IMR-90 (cell line): ENCODE measurements around the gene LIN28A. TPM values are rescaled to one million over a fixed set of nuclear protein-coding genes. Genes with fewer than 3 reads are reported as not detected.

ENCODE experiments used
- ATAC-seq: fragments of 200-7000 bp; cut with Tn5 transposase; 2 replicates; pipeline ENCODE4 v1.9.1; 2020; ENCODE audit warnings: low read depth, mild to moderate bottlenecking, moderate library complexity
- BruUV-seq: library from RNA; stranded (reverse); fragments of 400-500 nt; replicated peaks from 2 replicates; lab custom pipeline; 2021; lab: Mats Ljungman, UMichigan
- CTCF ChIA-PET: fragments of 300-600 bp; formaldehyde crosslinking; extraction: SDS; loops from one replicate; lab custom pipeline; 2021; ENCODE audit warnings: antibody characterized with exemption; lab: Yijun Ruan, JAX
- POLR2A ChIA-PET: fragments of 300-600 bp; sonication (Branson Sonifier 250); formaldehyde crosslinking; loops from one replicate; lab custom pipeline; 2022; ENCODE audit warnings: antibody characterized with exemption; ENCODE audit not compliant: unreplicated experiment; lab: Charles Lee
- DNase-seq: peaks from one replicate; pipeline ENCODE4 v3.0.0; 2013
- H2AFZ ChIP-seq: replicated peaks from 2 replicates; pipeline ENCODE3; 2013; ENCODE audit warnings: low read length, mild to moderate bottlenecking; ENCODE audit not compliant: poor library complexity
- H2AK5ac ChIP-seq: 2 replicates; pipeline ENCODE4 v1.6.1; 2013; ENCODE audit warnings: low read depth, low read length, inconsistent platforms
- H2AK9ac ChIP-seq: replicated peaks from 2 replicates; pipeline ENCODE3; 2013; ENCODE audit warnings: mild to moderate bottlenecking, low read depth, low read length, moderate library complexity; ENCODE audit not compliant: poor library complexity
- H2BK120ac ChIP-seq: 2 replicates; pipeline ENCODE4 v1.6.1; 2013; ENCODE audit warnings: low read depth, low read length, inconsistent platforms
- H2BK15ac ChIP-seq: 3 replicates; pipeline ENCODE4 v1.6.1; 2013; ENCODE audit warnings: low read depth, low read length, inconsistent platforms
- H2BK20ac ChIP-seq: 2 replicates; pipeline ENCODE4 v1.6.1; 2013; ENCODE audit warnings: low read depth, mild to moderate bottlenecking, inconsistent platforms, low read length, moderate library complexity
- H2BK5ac ChIP-seq: 2 replicates; pipeline ENCODE4 v1.6.1; 2013; ENCODE audit warnings: mild to moderate bottlenecking, low read depth, low read length, inconsistent platforms; ENCODE audit not compliant: poor library complexity, severe bottlenecking
- H3K14ac ChIP-seq: replicated peaks from 2 replicates; pipeline ENCODE4 v1.6.1; 2013; ENCODE audit warnings: low read depth, low read length, inconsistent platforms
- H3K18ac ChIP-seq: 2 replicates; pipeline ENCODE4 v1.6.1; 2013; ENCODE audit warnings: low read depth, low read length, control low read depth
- H3K23ac ChIP-seq: 2 replicates; pipeline ENCODE4 v1.6.1; 2013; ENCODE audit warnings: low read depth, low read length, inconsistent platforms
- H3K27ac ChIP-seq: 2 replicates; pipeline ENCODE4 v1.5.1; 2013; ENCODE audit warnings: mild to moderate bottlenecking, control low read depth, low read length; ENCODE audit not compliant: insufficient read depth
- H3K27me3 ChIP-seq: 2 replicates; pipeline ENCODE4 v1.6.1; 2013; ENCODE audit warnings: low read length; ENCODE audit not compliant: control insufficient read depth, insufficient read depth
- H3K36me3 ChIP-seq: 2 replicates; pipeline ENCODE4 v1.6.1; 2013; ENCODE audit warnings: low read length, mixed read lengths; ENCODE audit not compliant: control insufficient read depth, insufficient read depth
- H3K4ac ChIP-seq: 2 replicates; pipeline ENCODE4 v1.6.1; 2013; ENCODE audit warnings: low read depth, low read length, inconsistent platforms
- H3K4me1 ChIP-seq: 2 replicates; pipeline ENCODE4 v1.6.1; 2013; ENCODE audit warnings: low read length, mixed read lengths; ENCODE audit not compliant: control insufficient read depth, insufficient read depth
- H3K4me2 ChIP-seq: 2 replicates; pipeline ENCODE4 v1.6.1; 2013; ENCODE audit warnings: low read depth, mild to moderate bottlenecking, control low read depth, low read length, moderate library complexity
- H3K4me3 ChIP-seq: 2 replicates; pipeline ENCODE4 v1.5.1; 2013; ENCODE audit warnings: low read depth, mild to moderate bottlenecking, control low read depth, low read length, moderate library complexity; ENCODE audit not compliant: insufficient read depth
- H3K56ac ChIP-seq: 2 replicates; pipeline ENCODE4 v1.6.1; 2013; ENCODE audit warnings: low read length, inconsistent platforms; ENCODE audit not compliant: insufficient read depth; ENCODE audit errors: extremely low read depth
- H3K79me1 ChIP-seq, 2 experiments: 2 replicates each; pipeline ENCODE4 v1.6.1; 2013; ENCODE audit warnings: low read length in 2 of 2, inconsistent platforms in 1 of 2, low read depth in 1 of 2
- H3K9ac ChIP-seq: 2 replicates; pipeline ENCODE4 v1.6.1; 2013; ENCODE audit warnings: low read depth, low read length, control low read depth
- H3K9me1 ChIP-seq: 2 replicates; pipeline ENCODE4 v1.6.1; 2013; ENCODE audit warnings: low read length, inconsistent platforms; ENCODE audit not compliant: insufficient read depth
- H3K9me3 ChIP-seq: 2 replicates; pipeline ENCODE4 v1.6.1; 2013; ENCODE audit warnings: low read length; ENCODE audit not compliant: control insufficient read depth, insufficient read depth
- H4K20me1 ChIP-seq: 2 replicates; pipeline ENCODE4 v1.6.1; 2013; ENCODE audit warnings: low read length, inconsistent platforms; ENCODE audit not compliant: insufficient read depth
- H4K5ac ChIP-seq: 2 replicates; pipeline ENCODE4 v1.6.1; 2013; ENCODE audit warnings: mild to moderate bottlenecking, low read depth, low read length, control low read depth
- H4K8ac ChIP-seq, 2 experiments: 2 replicates each; pipeline ENCODE4 v1.6.1; 2013; ENCODE audit warnings: low read depth in 2 of 2, low read length in 2 of 2, control low read depth in 1 of 2, inconsistent platforms in 1 of 2
- H4K91ac ChIP-seq: 2 replicates; pipeline ENCODE4 v1.6.1; 2013; ENCODE audit warnings: low read depth, low read length, inconsistent platforms; ENCODE audit not compliant: insufficient read depth
- CTCF ChIP-seq: conservative IDR thresholded peaks from 2 replicates; pipeline ENCODE4 v1.5.1; 2012; ENCODE audit warnings: mild to moderate bottlenecking, low read depth, low read length, improper control_type of control experiment
- ELK1 ChIP-seq: fragments of 150-350 bp; IDR thresholded peaks from 2 replicates; pipeline ENCODE4 v1.6.1; 2016; ENCODE audit warnings: low read depth, mild to moderate bottlenecking, low read length, moderate library complexity, borderline replicate concordance
- NFE2L2 ChIP-seq: fragments of 150-350 bp; IDR thresholded peaks from 2 replicates; pipeline ENCODE4 v1.6.1; 2016; ENCODE audit warnings: low read depth, mild to moderate bottlenecking, low read length
- RFX5 ChIP-seq: IDR thresholded peaks from 2 replicates; pipeline ENCODE4 v1.8.0; 2012; ENCODE audit warnings: low read depth, mild to moderate bottlenecking, low read length, moderate library complexity
- SMC3 ChIP-seq: fragments of 150-350 bp; IDR thresholded peaks from 2 replicates; pipeline ENCODE4 v1.6.1; 2016; ENCODE audit warnings: low read depth, mild to moderate bottlenecking, antibody characterized with exemption, low read length, moderate library complexity
- WGBS, 2 experiments: methylation state at CpG; one replicate each; pipeline versions ENCODE4 v1.1.5 to v1.1.7; 2013; ENCODE audit warnings: missing lambda C conversion rate in 2 of 2; ENCODE audit not compliant: insufficient read length in 1 of 2; ENCODE audit errors: extremely low coverage in 2 of 2; 5-methylcytosine and 5-hydroxymethylcytosine counted together
- dilution Hi-C: fragments of 300-500 bp; cut with HindIII; formaldehyde crosslinking; loops from one replicate; pipeline ENCODE4 v1.14.3; 2018; ENCODE audit warnings: low sequenced_read_pairs; ENCODE audit not compliant: unreplicated experiment
- in situ Hi-C: fragments of 300-500 bp; cut with MboI; formaldehyde crosslinking; loops from 3 replicates; pipeline ENCODE4 v1.14.3; 2019; ENCODE audit warnings: low sequenced_read_pairs, inconsistent platforms, mixed read lengths
- intact Hi-C: fragments of 100-400 bp; cut with micrococcal nuclease; formaldehyde crosslinking; loops from 2 replicates; pipeline ENCODE4 v1.10.0; 2022
- polyA plus RNA-seq, 3 experiments: library from polyadenylated mRNA; depleted of rRNA; stranded (reverse); fragments of >200 nt; gene quantifications; 2 replicates each; pipeline ENCODE4 v1.2.3, GENCODE V29; 2012; ENCODE audit warnings: low replicate concordance in 1 of 3
- total RNA-seq: library from RNA; depleted of rRNA; stranded (reverse); fragments of >200 nt; gene quantifications from 2 replicates; pipeline ENCODE4 v1.2.3, GENCODE V29; 2012
- TF ChIP-seq, protein P1 (sequence below): fragments of 150-350 bp; IDR thresholded peaks from 2 replicates; pipeline ENCODE4 v1.6.1; 2017; ENCODE audit warnings: mild to moderate bottlenecking, antibody characterized with exemption, low read length, low read depth

LIN28A gene
- total and polyA plus RNA-seq, 2 of the 4 experiments (the other 2 are of a cell fraction) = not detected

- Histone ChIP-seq H2BK5ac (no peak overlapping the region), H4K5ac (no peak overlapping the region), H3K4me2 (no peak overlapping the region), H3K36me3 (no peaks in the 10 kb centered on the region), H3K79me1 (no peaks in the 10 kb centered on the region), H3K56ac (no peak overlapping the region), H2BK15ac (no peak overlapping the region), H3K27me3 (peaks cover 2% of the 10 kb centered on the region; the same call in 1 of the 2 replicates), H2BK120ac (no peak overlapping the region), H3K27ac (no peak overlapping the region), H4K8ac (no peak overlapping the region), H4K20me1 (no peaks in the 10 kb centered on the region), H3K9me3 (no peaks in the 10 kb centered on the region), H3K9ac (no peak overlapping the region), H3K4me1 (peaks cover 2% of the 10 kb centered on the region), H2BK20ac (no peak overlapping the region), H2AK9ac (no peak overlapping the region), H2AFZ (no peak overlapping the region), H4K91ac (no peak overlapping the region), H3K23ac (no peak overlapping the region), H3K14ac (no peak overlapping the region), H3K4ac (no peak overlapping the region), H3K4me3 (no peak overlapping the region), H3K18ac (no peak overlapping the region), H3K9me1 (no peaks in the 10 kb centered on the region), H2AK5ac (no peak overlapping the region)
- in situ Hi-C loops (no loop called here), intact Hi-C loops (loop anchor here (2.0 kb wide), 3 partner anchors 69 to 353 kb away; no protein-coding TSS in a partner anchor), dilution Hi-C loops (no loop called here)
- TF ChIP-seq NFE2L2 (no peak), RFX5 (no peak), SMC3 (no peak), CTCF (no peak), ELK1 (no peak)
- TF ChIP-seq, protein P1, sequence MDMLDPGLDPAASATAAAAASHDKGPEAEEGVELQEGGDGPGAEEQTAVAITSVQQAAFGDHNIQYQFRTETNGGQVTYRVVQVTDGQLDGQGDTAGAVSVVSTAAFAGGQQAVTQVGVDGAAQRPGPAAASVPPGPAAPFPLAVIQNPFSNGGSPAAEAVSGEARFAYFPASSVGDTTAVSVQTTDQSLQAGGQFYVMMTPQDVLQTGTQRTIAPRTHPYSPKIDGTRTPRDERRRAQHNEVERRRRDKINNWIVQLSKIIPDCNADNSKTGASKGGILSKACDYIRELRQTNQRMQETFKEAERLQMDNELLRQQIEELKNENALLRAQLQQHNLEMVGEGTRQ = no peak
- ATAC-seq = no peak
- WGBS, 2 experiments = no CpG with 5 or more reads among the region's 4 CpGs
- POLR2A ChIA-PET = no interaction called here
- DNase-seq = no peak
- no TSS peak for BruUV-seq
- CTCF ChIA-PET = interaction anchor here (1.4 kb wide), 1 partner anchor 68 kb away, joined by 4 read pairs; no protein-coding TSS in a partner anchor
These were observed 20.9 kb upstream of the LIN28A start for GRCh38 chr1:26389604-26390247.
